Liver (tissue), 9 donors: ENCODE results near the gene THSD4. TPM values are rescaled to one million over a fixed set of nuclear protein-coding genes. Genes with fewer than 3 reads are reported as not detected.

Source experiments
- DNase-seq: peaks from one replicate; pipeline ENCODE4 v3.0.0-alpha.2; 2017; ENCODE audit warnings: low spot score
- H3K27ac ChIP-seq, 2 donors: one replicate each; pipeline ENCODE4 v1.7.0; 2013; ENCODE audit warnings: inconsistent platforms in 2 of 2, low read length in 2 of 2, control low read depth in 1 of 2, low read depth in 1 of 2, mild to moderate bottlenecking in 1 of 2
- H3K27me3 ChIP-seq, 4 donors: one replicate each; pipeline versions ENCODE4 v1.6.1 to v1.7.0; 2013; ENCODE audit warnings: low read length in 3 of 4, inconsistent platforms in 1 of 4, mild to moderate bottlenecking in 1 of 4, moderate library complexity in 1 of 4; ENCODE audit not compliant: control insufficient read depth in 4 of 4, insufficient read depth in 4 of 4
- H3K36me3 ChIP-seq, 4 donors: one replicate each; pipeline versions ENCODE4 v1.6.1 to v1.7.0; 2013; ENCODE audit warnings: low read length in 3 of 4, mild to moderate bottlenecking in 3 of 4, low read depth in 1 of 4, moderate library complexity in 1 of 4; ENCODE audit not compliant: control insufficient read depth in 4 of 4, insufficient read depth in 3 of 4
- H3K4me1 ChIP-seq, 4 donors: one replicate each; pipeline versions ENCODE4 v1.6.1 to v1.7.0; 2013; ENCODE audit warnings: low read length in 3 of 4, mild to moderate bottlenecking in 3 of 4, moderate library complexity in 1 of 4; ENCODE audit not compliant: control insufficient read depth in 4 of 4, insufficient read depth in 4 of 4
- H3K4me3 ChIP-seq, 3 donors: one replicate each; pipeline versions ENCODE4 v1.6.1 to v1.7.0; 2013; ENCODE audit warnings: low read length in 3 of 3, control low read depth in 1 of 3, low read depth in 1 of 3, mild to moderate bottlenecking in 1 of 3
- H3K9ac ChIP-seq, 2 donors: one replicate each; pipeline ENCODE4 v1.7.0; 2013; ENCODE audit warnings: low read length in 2 of 2, mild to moderate bottlenecking in 2 of 2, moderate library complexity in 2 of 2, control low read depth in 1 of 2, low read depth in 1 of 2
- H3K9me3 ChIP-seq, 4 donors: one replicate each; pipeline versions ENCODE4 v1.6.1 to v1.7.0; 2013; ENCODE audit warnings: low read length in 3 of 4; ENCODE audit not compliant: control insufficient read depth in 4 of 4
- ATF3 ChIP-seq: IDR thresholded peaks from 2 replicates; pipeline ENCODE4 v1.6.1; 2016; ENCODE audit warnings: antibody characterized with exemption
- CTCF ChIP-seq: fragments of 150-350 bp; IDR thresholded peaks from 2 replicates; pipeline ENCODE4 v1.5.1; 2017; ENCODE audit warnings: improper control_type of control experiment, low read depth, low read length; ENCODE audit not compliant: missing input control
- FOXA1 ChIP-seq: IDR thresholded peaks from 2 replicates; pipeline ENCODE4 v1.6.1; 2016; ENCODE audit warnings: antibody characterized with exemption
- FOXA2 ChIP-seq: IDR thresholded peaks from 2 replicates; pipeline ENCODE4 v1.6.1; 2016; ENCODE audit warnings: antibody characterized with exemption
- GABPA ChIP-seq, 2 donors: IDR thresholded peaks in 1 of 2; conservative IDR thresholded peaks in 1 of 2; 2 replicates each; pipeline ENCODE4 v1.6.1; 2016; ENCODE audit warnings: antibody characterized with exemption in 2 of 2, mild to moderate bottlenecking in 1 of 2, moderate library complexity in 1 of 2
- HNF4A ChIP-seq, 2 donors: conservative IDR thresholded peaks; 2 replicates each; pipeline ENCODE4 v1.6.1; 2016; ENCODE audit warnings: antibody characterized with exemption in 2 of 2, mild to moderate bottlenecking in 2 of 2
- HNF4G ChIP-seq: IDR thresholded peaks from 2 replicates; pipeline ENCODE4 v1.6.1; 2016; ENCODE audit warnings: antibody characterized with exemption
- JUND ChIP-seq, 2 donors: IDR thresholded peaks; 2 replicates each; pipeline ENCODE4 v1.6.1; 2016; ENCODE audit warnings: antibody characterized with exemption in 2 of 2
- NR2F2 ChIP-seq: IDR thresholded peaks from 2 replicates; pipeline ENCODE4 v1.6.1; 2016; ENCODE audit warnings: antibody characterized with exemption
- RAD21 ChIP-seq, 2 donors: IDR thresholded peaks; 2 replicates each; pipeline ENCODE4 v1.6.1; 2016; ENCODE audit warnings: antibody characterized with exemption in 2 of 2, mild to moderate bottlenecking in 2 of 2
- REST ChIP-seq: IDR thresholded peaks from 2 replicates; pipeline ENCODE4 v1.6.1; 2016; ENCODE audit warnings: antibody characterized with exemption, mild to moderate bottlenecking
- RXRA ChIP-seq, 2 donors: IDR thresholded peaks; 2 replicates each; pipeline ENCODE4 v1.6.1; 2017 to 2018; ENCODE audit warnings: antibody characterized with exemption in 2 of 2, mild to moderate bottlenecking in 1 of 2
- SP1 ChIP-seq: IDR thresholded peaks from 2 replicates; pipeline ENCODE4 v1.6.1; 2018; ENCODE audit warnings: antibody characterized with exemption, mild to moderate bottlenecking
- YY1 ChIP-seq: IDR thresholded peaks from 2 replicates; pipeline ENCODE4 v1.6.1; 2016; ENCODE audit warnings: antibody characterized with exemption, mild to moderate bottlenecking
- WGBS: extraction: QIAGEN DNeasy Blood & Tissue Kit; methylation state at CpG from one replicate; pipeline ENCODE4 v1.1.7; 2013; 5-methylcytosine and 5-hydroxymethylcytosine counted together
- polyA plus RNA-seq, 2 donors: library from polyadenylated mRNA; stranded (reverse) in 1 of 2; unstranded in 1 of 2; fragments of 200-250 nt in 1 of 2; fragments of >200 nt in 1 of 2; fragmentation: Nextera tagmentation in 1 of 2; extraction: Ambion mirVana in 1 of 2; gene quantifications; one replicate each; pipeline versions ENCODE4 v1.2.1 to v1.2.3, GENCODE V29; 2013 to 2015
- total RNA-seq, 2 donors: library from RNA; depleted of rRNA; stranded (reverse); fragments of >200 nt; gene quantifications; one replicate each; pipeline ENCODE4 v1.2.3, GENCODE V29; 2014
- TF ChIP-seq, protein P1 (sequence below): IDR thresholded peaks from 2 replicates; pipeline ENCODE4 v1.6.1; 2016; ENCODE audit warnings: antibody characterized with exemption
- TF ChIP-seq, protein P2 (sequence below): IDR thresholded peaks from 2 replicates; pipeline ENCODE4 v1.6.1; 2016; ENCODE audit warnings: antibody characterized with exemption
- donor health status: healthy.
- donor health status: healthy.
- donor health status: healthy.
- donor health status: healthy.
- donor health status: healthy.

THSD4 gene
- total and polyA plus RNA-seq, 4 donors = 0.23 to 11.5 (median 1.9) TPM

GRCh38 chr15:71465131-71465955 is 350.1 kb downstream of the THSD4 start:
- peaks cover 0 to 5% (median 1%) of the 10 kb centered on the region in 4 donors for H3K4me1 ChIP-seq
- no peak overlapping the region for H3K9ac ChIP-seq
- WGBS = 85% methylated on average over 3 of the region's 3 CpGs
- DNase-seq = no peak
- H3K27me3 ChIP-seq = no peaks in the 10 kb centered on the region
- no peak overlapping the region for H3K27ac ChIP-seq
- H3K9me3 ChIP-seq = no peaks in the 10 kb centered on the region
- H3K4me3 ChIP-seq = no peak overlapping the region
- TF ChIP-seq RXRA (IDR thresholded peaks at IDR 0.05) (no peak), FOXA2 (no peak), NR2F2 (no peak)
- H3K36me3 ChIP-seq = no peaks in the 10 kb centered on the region

DNA sequence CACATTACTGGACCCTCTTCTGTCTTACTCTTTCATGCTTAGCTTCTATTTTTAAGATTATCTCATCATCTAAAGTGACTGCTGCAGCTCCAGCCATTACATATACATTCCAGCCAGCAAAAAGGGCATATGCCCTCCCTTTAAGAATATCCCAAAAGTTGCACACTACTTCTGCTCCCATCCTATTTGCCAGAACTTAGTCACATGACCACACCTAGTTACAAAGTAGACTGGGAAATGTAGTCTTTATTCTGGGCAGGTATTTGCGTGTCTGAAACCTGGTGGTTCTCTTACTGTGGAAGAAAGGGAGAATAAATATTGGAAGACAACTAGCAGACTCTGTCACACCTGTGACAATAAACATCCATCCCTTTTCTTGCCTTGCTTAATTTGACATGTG is 353.4 kb downstream of the THSD4 start:
- WGBS = 97% methylated on average over 1 of the region's 1 CpG
- Histone ChIP-seq H3K27me3 (no peaks in the 10 kb centered on the region), H3K9me3 (no peaks in the 10 kb centered on the region), H3K4me1 (no peaks in the 10 kb centered on the region), H3K27ac (no peak overlapping the region), H3K36me3 (no peaks in the 10 kb centered on the region), H3K9ac (no peak overlapping the region), H3K4me3 (no peak overlapping the region)
- TF ChIP-seq NR2F2 = no peak
- TF ChIP-seq RXRA (IDR thresholded peaks at IDR 0.05) = no peak
- TF ChIP-seq, protein P1, sequence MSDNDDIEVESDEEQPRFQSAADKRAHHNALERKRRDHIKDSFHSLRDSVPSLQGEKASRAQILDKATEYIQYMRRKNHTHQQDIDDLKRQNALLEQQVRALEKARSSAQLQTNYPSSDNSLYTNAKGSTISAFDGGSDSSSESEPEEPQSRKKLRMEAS = no peak
- TF ChIP-seq ATF3 = no peak
- no peak for TF ChIP-seq HNF4G
- TF ChIP-seq HNF4A (conservative IDR thresholded peaks at IDR 0.05) = no peak
- TF ChIP-seq SP1 = no peak
- no peak for TF ChIP-seq YY1
- no peak for TF ChIP-seq JUND (IDR thresholded peaks at IDR 0.05)
- TF ChIP-seq, protein P2, sequence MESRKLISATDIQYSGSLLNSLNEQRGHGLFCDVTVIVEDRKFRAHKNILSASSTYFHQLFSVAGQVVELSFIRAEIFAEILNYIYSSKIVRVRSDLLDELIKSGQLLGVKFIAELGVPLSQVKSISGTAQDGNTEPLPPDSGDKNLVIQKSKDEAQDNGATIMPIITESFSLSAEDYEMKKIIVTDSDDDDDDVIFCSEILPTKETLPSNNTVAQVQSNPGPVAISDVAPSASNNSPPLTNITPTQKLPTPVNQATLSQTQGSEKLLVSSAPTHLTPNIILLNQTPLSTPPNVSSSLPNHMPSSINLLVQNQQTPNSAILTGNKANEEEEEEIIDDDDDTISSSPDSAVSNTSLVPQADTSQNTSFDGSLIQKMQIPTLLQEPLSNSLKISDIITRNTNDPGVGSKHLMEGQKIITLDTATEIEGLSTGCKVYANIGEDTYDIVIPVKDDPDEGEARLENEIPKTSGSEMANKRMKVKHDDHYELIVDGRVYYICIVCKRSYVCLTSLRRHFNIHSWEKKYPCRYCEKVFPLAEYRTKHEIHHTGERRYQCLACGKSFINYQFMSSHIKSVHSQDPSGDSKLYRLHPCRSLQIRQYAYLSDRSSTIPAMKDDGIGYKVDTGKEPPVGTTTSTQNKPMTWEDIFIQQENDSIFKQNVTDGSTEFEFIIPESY = no peak
- DNase-seq = no peak

DNA sequence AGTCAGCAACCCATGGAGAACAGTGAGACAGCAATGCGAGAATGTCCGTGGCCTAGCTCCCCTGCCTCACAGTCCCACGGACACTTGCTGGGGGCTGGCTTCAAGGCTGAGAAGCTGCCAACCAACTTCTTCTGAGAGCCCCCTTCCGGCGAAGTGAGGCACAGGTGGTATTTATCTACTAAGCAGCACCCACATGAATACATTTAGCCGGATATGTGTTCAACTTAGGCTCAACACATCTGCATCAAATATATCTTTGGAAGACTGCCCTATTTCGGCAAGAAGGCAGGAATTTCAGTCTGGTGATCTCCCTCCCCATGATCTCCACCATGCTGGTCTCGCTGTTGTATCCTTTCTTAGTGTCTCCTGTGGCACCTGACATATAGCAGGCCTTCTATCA is 354.1 kb downstream of the THSD4 start:
- no peak overlapping the region for H3K27ac ChIP-seq
- no peak for DNase-seq
- H3K9ac ChIP-seq = no peak overlapping the region
- no peaks in the 10 kb centered on the region for H3K9me3 ChIP-seq
- H3K4me3 ChIP-seq = no peak overlapping the region
- H3K27me3 ChIP-seq = no peaks in the 10 kb centered on the region
- no peaks in the 10 kb centered on the region for H3K36me3 ChIP-seq
- WGBS = 93% methylated on average over 8 of the region's 8 CpGs
- H3K4me1 ChIP-seq = no peaks in the 10 kb centered on the region
- TF ChIP-seq, protein P1 = no peak
- TF ChIP-seq FOXA2 (no peak), RAD21 (IDR thresholded peaks at IDR 0.05) (no peak), JUND (IDR thresholded peaks at IDR 0.05) (no peak), CTCF (no peak), FOXA1 (no peak), HNF4G (no peak), GABPA (IDR thresholded peaks at IDR 0.05 in 1 of 2, conservative IDR thresholded peaks at IDR 0.05 in 1 of 2) (no peak), REST (no peak), HNF4A (conservative IDR thresholded peaks at IDR 0.05) (no peak)
- TF ChIP-seq, protein P2 = no peak
